HG02884 (cell line): ENCODE results near the gene EXD2.
"Not testable (repeated sequence)": the region's sequence is repeated elsewhere in the genome, so short reads cannot be mapped to it uniquely, and the experiment has no call there.

Source experiments
- ATAC-seq: cut with Tn5 transposase; IDR thresholded peaks from one replicate; pipeline ENCODE4 v1.9.1; 2021; ENCODE audit warnings: mild to moderate bottlenecking, moderate library complexity; ENCODE audit not compliant: unreplicated experiment

EXD2 gene

DNA sequence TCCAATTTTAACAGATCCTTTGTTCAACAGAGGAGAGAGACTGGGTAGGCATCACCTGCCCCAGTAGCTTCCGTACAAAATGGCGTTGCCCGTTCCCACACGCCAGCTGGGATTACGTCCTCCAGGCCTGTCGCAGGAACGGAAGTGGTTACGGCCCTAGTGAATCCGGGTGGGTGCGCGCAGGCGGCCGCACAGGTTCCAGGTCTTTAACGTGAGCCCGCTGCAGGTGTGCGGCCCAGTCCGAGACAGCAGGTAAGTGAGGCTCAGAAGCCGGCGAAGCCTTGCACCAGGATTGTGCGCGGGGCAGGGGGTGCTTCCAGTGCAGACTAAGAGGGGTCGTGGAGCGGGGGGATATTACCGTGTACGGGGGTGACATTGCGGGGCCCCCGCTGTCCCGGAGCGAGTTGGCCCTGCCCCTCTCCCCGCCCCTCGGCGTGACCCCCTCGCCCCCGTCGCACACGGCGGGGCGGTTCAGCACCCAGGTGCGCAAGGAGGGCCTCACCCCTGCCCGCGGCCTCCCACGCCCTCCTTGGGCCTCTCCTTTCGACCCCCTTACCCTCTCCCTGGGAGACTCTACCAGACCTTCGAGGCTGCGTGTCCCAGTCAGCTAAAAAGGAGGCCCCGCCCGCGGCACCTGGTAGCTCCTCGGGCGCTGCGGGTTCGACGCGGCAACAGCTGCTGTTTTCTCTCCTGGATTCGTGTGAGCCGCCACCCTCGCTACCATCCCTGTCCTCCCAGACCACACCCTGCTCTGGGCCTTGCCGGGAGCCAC is at the start of gene EXD2:
TSS of gene EXD2 (plus strand) at position 159 of the 772 bp plus-strand sequence. CDS start 17,973 bp downstream, outside the sequence.
- ATAC-seq: peak; percentile 79

- no peak for ATAC-seq
Measured at GRCh38 chr14:69141550-69141949, 49.7 kb upstream of the EXD2 start.

DNA sequence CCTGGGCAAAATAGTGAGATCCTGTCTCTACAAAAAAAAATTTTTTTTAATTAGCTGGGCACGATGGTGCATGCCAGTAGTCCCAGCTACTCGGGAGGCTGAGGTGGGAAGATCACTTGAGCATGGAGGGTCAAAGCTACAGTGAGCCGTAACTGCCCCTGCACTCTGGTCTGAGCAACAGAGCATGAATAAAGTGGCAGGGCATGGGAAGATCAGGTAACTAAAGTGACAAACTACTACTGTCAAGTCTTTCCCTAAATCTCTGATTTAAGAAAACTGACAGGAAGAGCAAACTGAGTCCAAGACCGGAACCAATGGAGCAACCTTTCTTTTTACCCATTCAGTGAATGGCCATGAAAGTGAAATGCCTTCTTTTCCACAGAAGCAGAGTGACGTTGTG is 49.2 kb upstream of the EXD2 start:
- no peak for ATAC-seq

GRCh38 chr14:69149461-69150244 is 41.6 kb upstream of the EXD2 start:
- ATAC-seq: no peak

DNA sequence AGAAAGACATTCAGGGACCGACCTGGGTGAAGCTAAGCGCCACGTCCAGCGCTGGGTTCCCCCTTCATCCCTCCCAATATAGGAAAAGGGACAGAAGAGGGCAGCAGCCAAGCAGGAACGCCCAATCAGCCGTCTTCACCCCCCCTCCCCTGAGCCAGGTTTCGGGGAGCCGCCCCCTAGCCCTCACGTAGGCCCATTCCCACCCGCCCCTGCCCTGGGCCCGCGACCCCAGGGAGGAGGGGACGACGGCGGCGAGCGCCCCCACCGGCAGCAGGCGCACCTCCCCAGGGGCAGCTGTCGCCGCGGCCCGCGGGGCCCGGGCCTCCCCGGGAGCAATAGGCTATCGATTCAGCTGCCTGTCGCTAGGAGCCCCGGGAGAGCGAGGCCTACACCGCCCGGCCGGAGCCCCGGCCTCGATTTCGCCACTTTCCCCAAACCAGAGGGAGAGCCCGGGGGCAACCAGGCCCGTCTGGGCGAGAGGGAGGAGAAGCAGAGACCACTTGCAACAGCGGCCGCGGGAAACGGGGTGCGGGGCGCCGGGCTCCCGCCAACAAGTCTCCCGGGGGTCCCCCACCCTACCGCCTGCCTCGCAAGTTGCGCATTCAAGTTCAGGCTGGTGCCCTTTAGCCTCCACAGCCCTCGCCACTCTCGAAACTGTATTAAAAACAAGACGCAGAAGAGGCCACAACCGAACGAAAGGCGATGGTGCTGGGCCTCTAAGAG is 39.7 kb upstream of the EXD2 start:
- ATAC-seq: peak; percentile 33

DNA sequence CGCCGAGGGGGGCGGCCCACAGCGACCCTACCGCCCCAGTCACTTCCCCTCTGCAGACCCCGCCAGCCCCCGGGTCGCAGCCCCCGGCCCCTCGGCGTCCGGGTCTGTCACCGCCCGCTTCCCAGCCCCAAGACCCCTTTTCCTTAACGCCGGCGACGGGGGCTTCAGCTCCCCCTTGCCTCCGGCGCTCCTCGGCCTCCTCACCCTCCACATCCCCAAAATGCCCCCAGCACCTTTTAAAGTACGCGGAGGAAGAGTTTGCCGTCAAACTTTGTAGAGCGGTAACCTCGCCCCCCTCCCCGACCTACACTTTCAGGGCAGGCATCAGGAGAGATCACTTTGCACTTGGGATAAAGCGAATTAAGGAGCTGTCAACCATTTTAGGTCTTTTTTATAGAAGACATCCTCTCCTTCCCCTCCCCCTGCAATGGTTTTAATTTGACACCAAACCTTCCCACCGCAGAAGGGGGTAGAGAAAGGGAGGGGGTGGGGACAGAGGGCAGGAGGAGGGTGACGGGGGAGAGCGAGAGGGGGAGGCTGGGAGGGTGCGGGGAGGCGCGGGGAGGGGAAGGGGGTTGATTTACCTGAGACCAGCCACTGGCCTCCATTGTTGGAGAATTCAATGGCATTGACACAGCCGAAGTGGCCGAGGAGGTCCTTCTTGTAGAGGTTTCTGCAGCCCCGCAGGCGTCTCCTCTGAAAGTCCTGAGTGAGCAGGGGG is 39.0 kb upstream of the EXD2 start:
- no peak for ATAC-seq

- ATAC-seq: no peak
Measured at GRCh38 chr14:69152902-69153151, 38.5 kb upstream of the EXD2 start, which contains the start of gene DCAF5. Gene DCAF5, minus strand, starts transcription at chr14:69153119. Its CDS starts 141 bp downstream, at chr14:69152978.

GRCh38 chr14:69153152-69153872 is 38.0 kb upstream of the EXD2 start:
- peak; percentile 76 for ATAC-seq

- no peak for ATAC-seq
Measured at GRCh38 chr14:69153873-69154270, 37.4 kb upstream of the EXD2 start.

- ATAC-seq: no peak
Measured at GRCh38 chr14:69154779-69155178, 36.5 kb upstream of the EXD2 start.

- no peak for ATAC-seq
Measured at GRCh38 chr14:69156224-69156623, 35.1 kb upstream of the EXD2 start.

GRCh38 chr14:69161590-69161989 is 29.7 kb upstream of the EXD2 start:
- ATAC-seq: no peak

DNA sequence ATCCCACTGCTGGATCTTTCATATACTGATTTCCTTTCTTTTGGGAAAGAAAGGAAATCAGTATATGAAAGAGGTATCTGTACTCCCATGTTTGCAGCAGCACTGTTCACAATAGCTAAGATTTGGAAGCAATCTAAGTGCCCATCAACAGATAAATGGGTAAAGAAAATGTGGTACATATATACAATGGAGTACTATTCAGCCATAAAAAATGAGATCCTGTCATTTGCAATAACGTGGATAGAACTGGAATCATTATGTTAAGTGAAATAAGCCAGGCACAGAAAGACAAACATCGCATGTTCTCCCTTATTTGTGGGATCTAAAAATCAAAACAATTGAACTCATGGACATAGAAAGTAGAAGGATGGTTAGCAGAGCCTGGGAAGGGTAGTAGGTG is 25.5 kb upstream of the EXD2 start:
- ATAC-seq: not testable (repeated sequence)

DNA sequence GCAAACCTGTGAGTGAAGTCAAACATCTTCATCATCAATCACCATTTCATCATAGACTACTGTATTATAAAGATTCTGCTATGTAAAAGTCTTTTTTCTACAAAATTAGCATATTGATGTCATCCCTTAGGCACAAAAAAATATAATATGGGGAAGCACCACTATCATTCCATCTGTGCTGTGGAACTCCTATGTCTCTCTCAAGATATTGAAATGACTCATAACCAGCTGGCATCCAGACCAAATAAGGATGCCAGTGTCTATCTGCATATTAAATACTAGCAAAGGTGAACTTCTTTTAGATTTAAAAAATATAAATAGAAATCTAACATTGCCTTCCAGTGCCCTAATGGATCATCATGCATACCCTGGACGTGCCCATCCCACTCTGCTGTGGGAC is 20.5 kb upstream of the EXD2 start:
- ATAC-seq: no peak

GRCh38 chr14:69171569-69171968 is 19.7 kb upstream of the EXD2 start:
- no peak for ATAC-seq

GRCh38 chr14:69175130-69175529 is 16.2 kb upstream of the EXD2 start:
- no peak for ATAC-seq

- ATAC-seq: no peak
Measured at GRCh38 chr14:69181491-69181890, 9.8 kb upstream of the EXD2 start.

DNA sequence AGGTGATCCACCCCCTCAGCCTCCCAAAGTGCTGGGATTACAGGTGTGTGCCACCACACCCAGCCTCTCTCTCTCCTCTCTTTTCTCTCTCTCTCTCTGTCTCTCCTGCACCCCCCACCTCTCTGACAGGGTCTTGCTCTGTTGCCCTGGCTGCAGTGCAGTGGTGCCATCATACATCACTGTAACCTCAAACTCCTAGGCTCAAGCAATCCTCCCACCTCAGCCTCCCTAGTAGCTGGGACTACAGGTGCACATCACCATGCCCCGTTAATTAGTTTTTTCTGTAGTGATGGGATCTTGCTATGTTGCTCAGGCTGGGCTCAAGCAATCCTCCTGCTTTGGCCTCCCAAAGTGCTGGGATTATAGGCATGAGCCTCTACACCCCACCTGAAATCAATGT is 8.7 kb upstream of the EXD2 start:
- not testable (repeated sequence) for ATAC-seq

DNA sequence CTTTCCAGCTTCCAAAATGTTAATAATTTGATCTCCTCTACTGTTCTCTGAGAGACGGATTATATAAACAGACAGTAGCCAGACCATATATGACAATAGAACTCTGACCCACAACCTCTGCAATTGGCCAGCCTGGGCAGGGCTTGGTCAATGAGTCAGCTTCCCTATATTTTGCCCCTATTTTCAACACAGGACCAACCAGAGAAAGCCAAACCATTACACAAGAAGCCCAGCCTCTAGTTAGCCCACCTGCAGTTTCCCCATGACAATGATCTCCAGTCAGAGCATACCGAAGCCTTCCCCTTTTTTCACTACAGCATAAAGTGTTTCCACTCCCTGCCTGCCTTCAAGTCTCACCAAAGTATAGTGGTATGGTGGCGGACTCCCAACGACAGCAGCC is 7.6 kb upstream of the EXD2 start:
- ATAC-seq: no peak

GRCh38 chr14:69190191-69190590 is 1.1 kb upstream of the EXD2 start:
- no peak for ATAC-seq
